ENCODE measurements around the gene BABAM2. TPM values are rescaled to one million over a fixed set of nuclear protein-coding genes. Genes with fewer than 3 reads are reported as not detected.
A peak's percentile ranks its signal among the peaks of the same experiment; 100 is the strongest.
"Not testable (repeated sequence)": the region's sequence is repeated elsewhere in the genome, so short reads cannot be mapped to it uniquely, and the experiment has no call there.

Gene BABAM2
- total RNA-seq, 4 donors from 2014 or later = 24.3 to 46.1 (median 44.5) TPM

GRCh38 chr2:27878825-27879224 is 11.7 kb upstream of the BABAM2 start:
- peaks cover 0 to 11% (median 0%) of the 10 kb centered on the region in 4 donors for H3K9me3 ChIP-seq
- no peak overlapping the region for H3K27ac ChIP-seq
- no peaks in the 10 kb centered on the region for H3K4me1 ChIP-seq
- no peak overlapping the region for H3K4me3 ChIP-seq
- H3K36me3 ChIP-seq = peaks cover 0 to 4% (median 0%) of the 10 kb centered on the region in 3 donors
- no peak for TF ChIP-seq EP300 (IDR thresholded peaks at IDR 0.05)
- 76 to 79% methylated on average over 2 of the region's 2 CpGs for WGBS, 2 donors
- DNase-seq (ENCODE audit: low spot score in 2 of 2) = no peak
- H3K27me3 ChIP-seq = no peaks in the 10 kb centered on the region

GRCh38 chr2:27881815-27882583 is 8.5 kb upstream of the BABAM2 start:
- DNase-seq (ENCODE audit: low spot score in 2 of 2); H3K27ac ChIP-seq; H3K9me3 ChIP-seq; H3K4me1 ChIP-seq; H3K36me3 ChIP-seq; H3K4me3 ChIP-seq; H3K27me3 ChIP-seq: not testable (repeated sequence)
- 92 to 94% methylated on average over 4 of the region's 4 CpGs for WGBS, 2 donors

GRCh38 chr2:27882584-27882922 is 8.0 kb upstream of the BABAM2 start:
- H3K27ac ChIP-seq; H3K36me3 ChIP-seq; H3K4me3 ChIP-seq; H3K4me1 ChIP-seq; H3K9me3 ChIP-seq; DNase-seq (ENCODE audit: low spot score in 2 of 2); H3K27me3 ChIP-seq: not testable (repeated sequence)
- 90 to 91% methylated on average over 1 of the region's 1 CpG for WGBS, 2 donors

DNA sequence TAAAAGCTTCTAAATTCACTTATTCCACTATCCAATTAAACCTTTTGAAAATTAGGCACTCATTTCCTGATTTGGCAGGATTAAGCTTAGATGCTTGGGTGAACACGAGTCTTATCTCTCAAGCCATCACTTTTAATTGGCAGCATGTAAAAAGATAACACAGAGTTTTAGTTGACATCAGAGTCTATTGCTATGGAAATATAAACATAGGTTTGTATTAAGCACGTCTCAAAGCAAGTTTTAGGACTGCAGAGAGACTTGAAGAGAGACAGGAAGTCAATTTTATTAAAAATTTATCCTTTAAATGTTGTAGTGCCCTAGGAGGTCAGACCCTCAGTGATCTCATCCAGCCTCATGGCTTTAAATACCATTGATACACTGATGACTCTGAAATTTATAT is 5.9 kb upstream of the BABAM2 start:
- no peak overlapping the region for H3K27ac ChIP-seq
- DNase-seq (ENCODE audit: low spot score in 2 of 2) = no peak
- TF ChIP-seq, protein P1, sequence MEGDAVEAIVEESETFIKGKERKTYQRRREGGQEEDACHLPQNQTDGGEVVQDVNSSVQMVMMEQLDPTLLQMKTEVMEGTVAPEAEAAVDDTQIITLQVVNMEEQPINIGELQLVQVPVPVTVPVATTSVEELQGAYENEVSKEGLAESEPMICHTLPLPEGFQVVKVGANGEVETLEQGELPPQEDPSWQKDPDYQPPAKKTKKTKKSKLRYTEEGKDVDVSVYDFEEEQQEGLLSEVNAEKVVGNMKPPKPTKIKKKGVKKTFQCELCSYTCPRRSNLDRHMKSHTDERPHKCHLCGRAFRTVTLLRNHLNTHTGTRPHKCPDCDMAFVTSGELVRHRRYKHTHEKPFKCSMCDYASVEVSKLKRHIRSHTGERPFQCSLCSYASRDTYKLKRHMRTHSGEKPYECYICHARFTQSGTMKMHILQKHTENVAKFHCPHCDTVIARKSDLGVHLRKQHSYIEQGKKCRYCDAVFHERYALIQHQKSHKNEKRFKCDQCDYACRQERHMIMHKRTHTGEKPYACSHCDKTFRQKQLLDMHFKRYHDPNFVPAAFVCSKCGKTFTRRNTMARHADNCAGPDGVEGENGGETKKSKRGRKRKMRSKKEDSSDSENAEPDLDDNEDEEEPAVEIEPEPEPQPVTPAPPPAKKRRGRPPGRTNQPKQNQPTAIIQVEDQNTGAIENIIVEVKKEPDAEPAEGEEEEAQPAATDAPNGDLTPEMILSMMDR (IDR thresholded peaks at IDR 0.05) = no peak
- TF ChIP-seq POLR2A (IDR thresholded peaks at IDR 0.05) = no peak
- TF ChIP-seq EP300 (IDR thresholded peaks at IDR 0.05) = no peak
- WGBS, 2 donors = 35 to 38% methylated on average over 2 of the region's 2 CpGs
- H3K27me3 ChIP-seq = no peaks in the 10 kb centered on the region
- H3K9me3 ChIP-seq = no peaks in the 10 kb centered on the region
- no peak overlapping the region for H3K4me3 ChIP-seq
- H3K36me3 ChIP-seq = no peaks in the 10 kb centered on the region
- H3K4me1 ChIP-seq = peaks cover 0 to 19% (median 6%) of the 10 kb centered on the region in 4 donors

DNA sequence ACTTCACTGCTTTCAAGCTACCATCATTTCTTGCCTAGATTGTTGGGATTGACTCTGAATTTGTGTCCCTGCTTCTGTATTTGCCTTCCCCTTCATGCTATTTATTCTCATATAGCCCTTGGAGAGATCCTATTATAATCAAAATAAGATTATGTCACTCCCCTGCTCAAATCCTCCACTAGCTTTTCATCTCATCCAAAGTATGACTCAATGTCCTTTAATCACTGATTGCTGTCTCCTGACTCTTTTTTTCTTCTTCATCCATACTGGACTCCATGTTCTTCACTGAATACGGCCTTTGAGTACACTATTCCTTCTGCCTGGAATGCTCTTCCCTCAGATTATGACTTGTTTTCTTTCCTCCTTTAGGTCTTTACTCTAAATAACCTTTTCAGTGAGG is 5.3 kb upstream of the BABAM2 start:
- Histone ChIP-seq H3K4me3 (no peak overlapping the region), H3K27me3 (no peaks in the 10 kb centered on the region), H3K36me3 (no peaks in the 10 kb centered on the region), H3K4me1 (peaks cover 0 to 23% (median 8%) of the 10 kb centered on the region in 4 donors), H3K27ac (peak overlapping the region in 1 of 4 donors; percentile 99), H3K9me3 (no peaks in the 10 kb centered on the region)
- DNase-seq (ENCODE audit: low spot score in 2 of 2) = no peak
- 90 to 94% methylated on average over 1 of the region's 1 CpG for WGBS, 2 donors
- no peak for TF ChIP-seq EP300 (IDR thresholded peaks at IDR 0.05)
- TF ChIP-seq, protein P1 (IDR thresholded peaks at IDR 0.05) = no peak

GRCh38 chr2:27885661-27886060 is 4.9 kb upstream of the BABAM2 start:
- Histone ChIP-seq H3K4me1 (peaks cover 0 to 23% (median 8%) of the 10 kb centered on the region in 4 donors), H3K4me3 (no peak overlapping the region), H3K27me3 (no peaks in the 10 kb centered on the region), H3K9me3 (no peaks in the 10 kb centered on the region), H3K27ac (peak overlapping the region in 1 of 4 donors; percentile 99), H3K36me3 (no peaks in the 10 kb centered on the region)
- WGBS, 2 donors = 32 to 39% methylated on average over 1 of the region's 1 CpG
- no peak for TF ChIP-seq POLR2A (IDR thresholded peaks at IDR 0.05)
- TF ChIP-seq, protein P1 (IDR thresholded peaks at IDR 0.05) = no peak
- TF ChIP-seq EP300 (IDR thresholded peaks at IDR 0.05) = no peak
- DNase-seq (ENCODE audit: low spot score in 2 of 2) = no peak
